ENCODE measurements around the gene KLK3. TPM values are rescaled to one million over a fixed set of nuclear protein-coding genes. Genes with fewer than 3 reads are reported as not detected.
A peak's percentile ranks its signal among the peaks of the same experiment; 100 is the strongest.

KLK3 gene
- total RNA-seq, 4 donors from 2014 or later: not detected

- intact Hi-C loops (cut with DNase I): no loop called here
- 50 to 80% methylated on average over 2 to 3 of the region's 7 CpGs for WGBS, 2 donors
Observed at GRCh38 chr19:50831026-50831396, 23.7 kb upstream of the KLK3 start.

GRCh38 chr19:50832666-50833065, 22.0 kb upstream of the KLK3 start:
- Histone ChIP-seq H3K9me3 (no peaks in the 10 kb centered on the region), H3K36me3 (no peaks in the 10 kb centered on the region), H3K4me3 (no peak overlapping the region), H3K4me1 (peaks cover 0 to 26% (median 5%) of the 10 kb centered on the region in 3 donors), H3K27ac (no peak overlapping the region), H3K27me3 (peaks cover 0 to 79% (median 0%) of the 10 kb centered on the region in 4 donors)
- intact Hi-C loops (cut with DNase I): no loop called here
- DNase-seq: no peak
- 85 to 86% methylated on average over 8 of the region's 8 CpGs for WGBS, 2 donors
- TF ChIP-seq POLR2A (IDR thresholded peaks at IDR 0.05): no peak
- TF ChIP-seq CTCF (IDR thresholded peaks at IDR 0.05): no peak

More at GRCh38 chr19:50831026-50831396, 23.7 kb upstream of the KLK3 start:
- no peaks in the 10 kb centered on the region for H3K9me3 ChIP-seq
- no peak overlapping the region for H3K27ac ChIP-seq
- peaks cover 0 to 11% (median 5%) of the 10 kb centered on the region in 3 donors for H3K4me1 ChIP-seq
- H3K27me3 ChIP-seq: peaks cover 0 to 77% (median 0%) of the 10 kb centered on the region in 4 donors
- TF ChIP-seq POLR2A (IDR thresholded peaks at IDR 0.05) (no peak), CTCF (IDR thresholded peaks at IDR 0.05) (no peak)
- DNase-seq: no peak
- H3K36me3 ChIP-seq: no peaks in the 10 kb centered on the region
- H3K4me3 ChIP-seq: no peak overlapping the region

DNA sequence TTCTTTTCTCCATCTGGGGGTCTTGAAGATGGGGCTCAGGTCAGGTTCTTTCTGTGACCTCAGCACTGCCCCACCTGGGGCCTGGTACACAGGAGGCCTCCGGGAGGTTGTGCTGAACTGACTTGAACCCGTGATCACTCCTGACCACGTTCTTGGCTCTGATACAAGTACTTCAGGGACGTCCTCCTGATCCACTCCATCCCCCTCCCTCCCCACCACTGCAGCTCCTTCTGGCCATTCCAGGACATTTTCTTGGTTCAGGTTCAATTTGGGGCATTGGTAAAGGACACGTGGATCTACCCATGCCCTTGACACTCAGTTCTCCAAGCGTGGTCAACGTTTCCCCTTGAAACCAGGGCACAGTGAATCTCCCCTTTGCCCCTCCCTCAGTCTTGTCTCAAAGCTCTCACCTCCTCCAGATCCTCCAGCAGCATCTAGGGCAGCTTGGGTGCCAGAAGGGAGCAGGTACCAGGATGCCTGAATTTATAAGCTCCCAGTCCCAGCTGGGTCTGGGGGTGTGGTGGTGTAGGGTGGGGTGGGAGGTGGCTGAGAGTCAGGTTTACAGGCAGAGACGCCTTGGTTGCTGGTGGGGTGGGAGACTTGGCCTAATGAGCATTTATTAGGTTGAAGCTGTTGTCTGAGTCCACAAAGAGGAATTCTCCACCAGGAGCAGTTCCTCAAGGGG, 21.5 kb upstream of the KLK3 start, which contains the start of gene KLK15:
Gene KLK15, minus strand, starts transcription at position 458 of the 685 bp plus-strand sequence. CDS start 2,082 bp downstream, outside the sequence.
- no peak within 1 kb of the TSS for H3K27ac ChIP-seq

GRCh38 chr19:50833802-50834167, 20.9 kb upstream of the KLK3 start:
- Histone ChIP-seq H3K36me3 (no peaks in the 10 kb centered on the region), H3K9me3 (no peaks in the 10 kb centered on the region), H3K27me3 (peaks cover 0 to 81% (median 0%) of the 10 kb centered on the region in 4 donors), H3K27ac (no peak overlapping the region), H3K4me1 (peaks cover 0 to 26% (median 5%) of the 10 kb centered on the region in 3 donors), H3K4me3 (no peak overlapping the region)
- no peak for DNase-seq
- 94 to 95% methylated on average over 6 of the region's 6 CpGs for WGBS, 2 donors
- no peak for TF ChIP-seq CTCF (IDR thresholded peaks at IDR 0.05)
- no peak for TF ChIP-seq POLR2A (IDR thresholded peaks at IDR 0.05)
- intact Hi-C loops (cut with DNase I): no loop called here

More for the DNA sequence above, 21.5 kb upstream of the KLK3 start, which contains the start of gene KLK15:
- DNase-seq: no peak
- Histone ChIP-seq H3K36me3 (no peaks in the 10 kb centered on the region), H3K27me3 (peaks cover 0 to 79% (median 0%) of the 10 kb centered on the region in 4 donors), H3K4me1 (peaks cover 0 to 26% (median 5%) of the 10 kb centered on the region in 3 donors), H3K9me3 (no peaks in the 10 kb centered on the region), H3K4me3 (no peak within 1 kb of the TSS)
- WGBS, 2 donors: 66 to 68% methylated on average over 8 of the region's 8 CpGs
- intact Hi-C loops (cut with DNase I): no loop called here
- no peak for TF ChIP-seq POLR2A (IDR thresholded peaks at IDR 0.05)
- no peak for TF ChIP-seq CTCF (IDR thresholded peaks at IDR 0.05)

DNA sequence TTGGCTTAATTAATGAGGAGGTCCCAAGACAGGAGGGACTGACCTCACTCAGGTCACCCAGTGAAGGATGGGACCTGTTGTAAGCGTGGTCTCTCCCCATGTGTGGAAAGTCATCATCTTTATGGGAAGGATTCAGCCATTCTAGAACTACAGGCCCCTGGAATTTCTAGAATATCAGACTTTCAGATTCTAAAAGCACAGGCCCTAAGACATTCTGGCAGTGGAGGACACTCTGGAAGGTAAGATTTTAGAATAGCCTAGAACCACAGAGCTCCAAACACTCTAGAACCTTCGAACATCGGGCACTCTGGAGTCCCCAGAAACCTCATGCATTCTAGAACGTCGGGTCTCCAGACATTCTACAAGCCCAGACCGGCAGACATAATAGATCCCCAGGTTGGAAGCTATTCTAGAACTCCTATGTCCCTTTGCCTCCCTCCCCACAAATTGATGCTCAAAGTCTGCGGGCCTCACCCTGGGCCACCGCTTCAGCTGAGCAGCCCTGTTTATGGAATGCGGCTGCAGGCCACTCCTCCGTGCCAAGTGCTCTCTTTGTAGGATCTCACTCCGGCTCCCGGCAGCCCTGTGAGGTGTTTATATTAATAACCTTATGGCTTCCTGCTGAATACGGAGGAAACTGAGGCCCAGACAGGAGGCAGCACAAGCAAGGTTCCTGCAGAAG, 19.5 kb upstream of the KLK3 start:
- Histone ChIP-seq H3K4me1 (peaks cover 0 to 26% (median 5%) of the 10 kb centered on the region in 3 donors), H3K27me3 (peaks cover 0 to 85% (median 0%) of the 10 kb centered on the region in 4 donors), H3K27ac (peak overlapping the region in 1 of 4 donors; percentile 39), H3K36me3 (no peaks in the 10 kb centered on the region), H3K9me3 (no peaks in the 10 kb centered on the region), H3K4me3 (peak overlapping the region; percentile 30 to 74 (median 55))
- DNase-seq: no peak
- WGBS, 2 donors: 25 to 32% methylated on average over 7 to 9 of the region's 13 CpGs
- intact Hi-C loops (cut with DNase I): no loop called here
- TF ChIP-seq POLR2A (IDR thresholded peaks at IDR 0.05): no peak
- no peak for TF ChIP-seq CTCF (IDR thresholded peaks at IDR 0.05)

All from esophagus squamous epithelium (tissue), 5 donors.